Breast epithelium (tissue), 3 donors: ENCODE data around the gene TRPV6.

Source experiments
- CTCF ChIP-seq, 3 donors: fragments of 450-650 bp; IDR thresholded peaks; one replicate each; pipeline ENCODE4 v1.5.1; 2016 to 2017; ENCODE audit warnings: antibody characterized with exemption in 3 of 3, mild to moderate bottlenecking in 3 of 3, moderate library complexity in 3 of 3
- POLR2A ChIP-seq: fragments of 450-650 bp; IDR thresholded peaks from one replicate; pipeline ENCODE4 v1.6.1; 2016; ENCODE audit warnings: antibody characterized with exemption, mild to moderate bottlenecking, moderate library complexity
- POLR2AphosphoS5 ChIP-seq, 3 donors: sonication (generic); formaldehyde crosslinking; IDR thresholded peaks; one replicate each; pipeline ENCODE4 v1.6.1; 2017; ENCODE audit warnings: antibody characterized with exemption in 3 of 3

- no peak for TF ChIP-seq CTCF (IDR thresholded peaks at IDR 0.05)
- no peak for TF ChIP-seq POLR2A
- no peak for TF ChIP-seq POLR2AphosphoS5 (IDR thresholded peaks at IDR 0.05)
Measured at GRCh38 chr7:142914121-142914520, 28.6 kb upstream of the TRPV6 start.
